T-helper 22 cell (primary cell): ENCODE results near the gene ABCC1.
"Not testable (repeated sequence)": the region's sequence is repeated elsewhere in the genome, so short reads cannot be mapped to it uniquely, and the experiment has no call there.

Experiments
- DNase-seq: peaks from one replicate; pipeline ENCODE4 v3.0.0-alpha.2; 2020; ENCODE audit warnings: low read depth

The ABCC1 gene

DNA sequence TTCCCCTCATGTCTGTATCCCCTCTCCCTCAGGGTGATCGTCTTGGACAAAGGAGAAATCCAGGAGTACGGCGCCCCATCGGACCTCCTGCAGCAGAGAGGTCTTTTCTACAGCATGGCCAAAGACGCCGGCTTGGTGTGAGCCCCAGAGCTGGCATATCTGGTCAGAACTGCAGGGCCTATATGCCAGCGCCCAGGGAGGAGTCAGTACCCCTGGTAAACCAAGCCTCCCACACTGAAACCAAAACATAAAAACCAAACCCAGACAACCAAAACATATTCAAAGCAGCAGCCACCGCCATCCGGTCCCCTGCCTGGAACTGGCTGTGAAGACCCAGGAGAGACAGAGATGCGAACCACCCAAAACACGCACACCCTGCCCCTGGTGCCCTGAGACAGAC is 191.7 kb downstream of the ABCC1 start:
- DNase-seq, result no peak

GRCh38 chr16:16141784-16142396 is 192.5 kb downstream of the ABCC1 start:
- no peak for DNase-seq

DNA sequence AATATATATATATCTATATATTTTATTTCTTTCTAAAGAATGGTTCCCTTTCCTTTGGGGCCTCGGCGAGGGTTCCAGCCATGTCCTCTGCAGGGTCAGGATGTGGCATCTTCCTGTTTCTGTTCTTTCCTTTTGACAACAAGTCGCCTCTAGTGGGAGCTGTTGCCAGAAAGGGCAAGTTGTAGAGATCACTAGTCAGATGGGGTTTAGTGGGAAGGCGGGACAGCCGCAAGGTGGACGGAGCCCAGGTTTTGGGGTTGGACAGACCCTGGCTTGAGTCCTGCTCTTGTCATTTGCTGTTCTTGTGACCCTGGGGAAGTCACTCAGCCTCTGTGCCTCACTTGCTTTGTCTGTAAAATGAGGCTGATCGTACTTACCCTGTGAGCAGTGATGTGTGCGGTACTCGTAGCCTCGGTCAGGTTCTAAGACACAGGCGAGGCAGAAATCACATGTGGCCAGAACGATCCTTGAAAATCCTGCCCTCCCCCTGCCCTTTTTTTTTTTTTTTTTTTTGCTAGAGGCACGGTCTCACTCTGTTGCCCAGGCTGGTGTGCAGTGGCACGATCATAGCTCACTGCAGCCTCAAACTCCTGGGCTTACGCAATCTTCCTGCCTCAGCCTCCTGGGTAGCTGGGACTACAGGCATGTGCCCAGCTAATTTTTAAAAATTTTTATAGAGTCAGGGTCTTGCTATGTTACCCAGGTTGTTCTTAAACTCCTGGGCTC is 193.8 kb downstream of the ABCC1 start:
- no peak for DNase-seq

GRCh38 chr16:16143931-16144330 is 194.5 kb downstream of the ABCC1 start:
- DNase-seq, result no peak

DNA sequence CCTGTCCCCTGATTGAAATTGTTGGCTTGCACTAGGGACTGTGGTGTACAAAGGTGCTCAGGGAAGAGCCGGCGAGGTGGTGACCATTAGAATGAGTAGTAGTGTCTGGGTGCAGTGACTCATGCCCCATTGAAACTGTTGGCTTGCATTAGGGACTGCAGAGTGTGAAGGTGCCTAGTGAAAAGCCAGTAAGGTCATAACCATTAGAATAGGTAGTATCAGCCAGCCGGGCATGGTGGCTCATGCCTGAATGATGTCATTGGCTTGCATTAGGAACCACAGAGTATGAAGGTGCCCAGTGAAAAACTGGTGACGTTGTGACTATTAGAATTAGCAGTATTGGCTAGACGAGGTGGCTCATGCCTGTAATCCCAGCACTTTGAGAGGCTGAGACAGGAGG is 195.0 kb downstream of the ABCC1 start:
- DNase-seq, result no peak

DNA sequence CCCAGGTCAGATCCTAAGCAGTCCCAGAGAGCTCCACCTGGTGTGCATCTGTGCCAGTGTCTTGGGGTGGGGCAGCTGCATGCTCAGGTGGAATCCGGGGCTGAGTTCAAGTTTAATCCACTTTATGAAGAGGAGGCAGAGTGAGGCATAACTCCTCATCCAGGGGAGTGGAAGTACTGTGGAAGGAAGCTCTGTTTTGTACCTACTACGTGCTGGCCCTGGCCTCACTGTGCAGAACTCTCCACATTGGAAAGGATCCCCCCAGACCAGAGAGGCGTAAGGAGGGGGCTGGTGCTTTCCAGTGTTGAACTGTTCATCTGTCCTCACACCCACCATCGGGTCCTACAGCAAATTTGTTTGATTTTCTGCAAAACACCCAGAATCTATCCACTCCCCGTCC is 195.9 kb downstream of the ABCC1 start:
- DNase-seq, result no peak

- DNase-seq, result no peak
Observed at GRCh38 chr16:16146380-16147315, 197.2 kb downstream of the ABCC1 start.

DNA sequence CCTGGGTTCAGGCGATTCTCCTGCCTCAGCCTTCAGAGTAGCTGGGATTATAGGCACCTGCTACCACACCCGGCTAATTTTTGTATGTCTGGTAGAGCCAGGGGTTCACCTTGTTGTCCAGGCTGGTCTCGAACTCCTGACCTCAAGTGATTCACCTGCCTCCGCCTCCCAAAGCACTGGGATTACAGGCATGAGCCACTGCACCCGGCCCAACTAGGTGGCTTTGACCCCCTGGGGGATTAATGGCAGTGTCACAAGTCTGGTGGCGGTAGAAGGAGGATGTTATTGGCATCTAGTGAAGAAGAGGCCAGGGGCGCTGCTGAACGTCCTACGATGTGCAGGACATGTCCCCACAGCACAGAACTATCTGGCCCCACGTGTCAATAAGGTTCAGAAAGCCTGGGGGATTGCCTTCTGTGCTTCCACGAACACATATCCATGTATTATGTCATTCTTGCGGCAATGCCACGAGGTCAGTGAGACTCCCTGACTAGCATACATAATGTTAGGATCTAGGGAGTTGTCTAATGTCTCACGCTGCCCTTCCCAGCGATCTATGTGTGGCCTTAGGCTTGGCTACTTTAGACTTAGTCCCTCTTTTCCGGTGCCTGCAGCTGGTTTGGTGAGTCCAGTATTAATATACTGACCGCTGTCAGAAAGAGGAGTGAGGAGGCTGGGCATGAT is 198.0 kb downstream of the ABCC1 start:
- DNase-seq, result no peak

GRCh38 chr16:16148000-16148599 is 198.7 kb downstream of the ABCC1 start:
- not testable (repeated sequence) for DNase-seq

DNA sequence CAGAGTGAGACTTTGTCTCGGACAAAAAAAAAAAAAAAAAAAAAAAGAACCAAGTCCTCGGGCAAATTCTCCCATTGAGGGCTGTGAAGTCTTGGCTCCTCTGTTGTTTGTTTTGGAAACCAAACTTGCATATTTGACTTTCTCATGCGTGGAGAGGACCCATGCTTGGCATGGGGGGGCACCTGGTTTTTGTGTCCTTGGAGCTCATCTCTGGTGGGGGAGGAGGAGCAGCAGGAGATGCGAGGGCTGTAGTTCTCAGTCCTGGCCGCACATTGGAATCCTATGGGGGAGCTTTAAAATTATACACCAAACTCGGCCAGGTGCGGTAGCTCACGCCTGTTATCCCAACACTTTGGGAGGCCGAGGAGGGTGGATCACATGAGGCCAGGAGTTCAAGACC is 199.3 kb downstream of the ABCC1 start:
- no peak for DNase-seq

DNA sequence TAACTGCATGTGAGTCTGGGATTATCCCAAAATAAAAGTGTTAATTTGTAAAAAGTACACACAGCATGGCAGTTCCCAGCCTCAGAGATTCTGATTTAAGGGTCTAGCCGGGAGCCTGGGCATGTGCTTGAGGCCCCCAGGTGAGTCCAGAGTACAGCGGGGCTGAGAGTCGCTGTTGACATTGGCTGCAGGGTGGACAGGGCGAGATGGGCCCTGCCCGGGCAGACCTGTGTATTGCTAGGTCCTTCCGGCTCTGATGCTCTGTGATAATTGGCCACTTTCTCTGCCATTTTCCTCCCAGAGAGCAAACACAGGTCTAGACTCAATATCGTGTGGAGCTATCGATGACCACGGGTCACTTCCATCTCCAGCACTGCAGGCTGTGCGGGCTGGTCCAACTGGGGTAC is 200.3 kb downstream of the ABCC1 start:
- no peak for DNase-seq

GRCh38 chr16:16150117-16150877 is 200.9 kb downstream of the ABCC1 start:
- DNase-seq, result no peak

- no peak for DNase-seq
Observed at GRCh38 chr16:16150878-16151152, 201.4 kb downstream of the ABCC1 start.

GRCh38 chr16:16151315-16151714 is 201.9 kb downstream of the ABCC1 start:
- no peak for DNase-seq

DNA sequence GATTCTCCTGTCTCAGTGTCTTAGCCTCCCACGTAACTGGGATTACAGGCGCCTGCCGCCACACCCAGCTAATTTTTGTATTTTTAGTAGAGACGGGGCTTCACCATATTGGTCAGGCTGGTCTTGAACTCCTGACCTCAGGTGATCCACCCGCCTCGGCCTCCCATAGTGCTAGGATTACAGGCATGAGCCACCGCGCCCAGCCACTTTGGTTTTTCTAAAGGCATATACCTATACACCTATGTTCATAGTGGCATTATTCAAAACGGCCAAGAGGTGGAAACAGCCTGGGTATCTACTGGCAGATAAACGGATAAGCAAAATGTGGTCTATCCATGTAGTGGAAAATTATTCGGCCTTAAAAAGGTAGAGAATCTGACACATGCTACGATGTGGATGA is 203.6 kb downstream of the ABCC1 start:
- DNase-seq, result not testable (repeated sequence)

GRCh38 chr16:16154281-16154951 is 205.0 kb downstream of the ABCC1 start:
- no peak for DNase-seq

GRCh38 chr16:16155234-16155633 is 205.8 kb downstream of the ABCC1 start:
- no peak for DNase-seq

DNA sequence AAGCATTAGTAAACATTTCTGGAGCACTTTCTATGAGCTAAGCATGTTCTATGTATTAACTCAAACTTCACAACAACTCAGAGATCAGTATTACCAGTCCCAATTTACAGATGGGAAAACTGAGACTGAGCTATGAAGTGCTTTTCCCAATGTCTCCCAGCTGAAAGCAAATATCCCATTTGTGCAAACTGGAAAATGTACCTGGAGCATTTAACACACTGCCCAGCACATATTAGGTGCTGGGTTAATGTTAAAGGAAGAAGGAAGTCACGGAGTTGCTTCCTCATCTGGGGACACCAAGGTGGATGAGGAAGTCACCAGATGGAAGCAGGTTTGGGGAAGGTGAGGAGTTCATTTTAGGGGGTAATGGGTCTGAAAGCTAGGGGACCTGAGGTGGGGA is 207.8 kb downstream of the ABCC1 start:
- DNase-seq, result no peak

GRCh38 chr16:16158082-16158658 is 208.8 kb downstream of the ABCC1 start:
- DNase-seq, result no peak

- DNase-seq, result no peak
Observed at GRCh38 chr16:16158741-16159374, 209.4 kb downstream of the ABCC1 start.
